Mucosa of stomach (tissue), 1 donor: ENCODE results near the gene EVL.

ENCODE experiments used
- H3K27me3 ChIP-seq: one replicate; pipeline ENCODE4 v1.7.0; 2013; ENCODE audit warnings: mild to moderate bottlenecking, low read length; ENCODE audit not compliant: control insufficient read depth, insufficient read depth
- H3K36me3 ChIP-seq: one replicate; pipeline ENCODE4 v1.7.0; 2013; ENCODE audit warnings: low read length; ENCODE audit not compliant: control insufficient read depth, insufficient read depth
- H3K4me1 ChIP-seq: one replicate; pipeline ENCODE4 v1.7.0; 2013; ENCODE audit warnings: mild to moderate bottlenecking, low read length; ENCODE audit not compliant: control insufficient read depth, insufficient read depth
- H3K4me3 ChIP-seq: one replicate; pipeline ENCODE4 v1.7.0; 2013; ENCODE audit warnings: low read length
- H3K9ac ChIP-seq: one replicate; pipeline ENCODE4 v1.7.0; 2013; ENCODE audit warnings: mild to moderate bottlenecking, low read length, moderate library complexity
- H3K9me3 ChIP-seq: one replicate; pipeline ENCODE4 v1.7.0; 2013; ENCODE audit warnings: mild to moderate bottlenecking, low read length, moderate library complexity; ENCODE audit not compliant: control insufficient read depth
- donor health status: Pancreatic carcinoma.

EVL gene

GRCh38 chr14:100100032-100100703, 34.9 kb downstream of the EVL start:
- Histone ChIP-seq H3K9me3 (no peaks in the 10 kb centered on the region), H3K36me3 (no peaks in the 10 kb centered on the region), H3K4me1 (peaks cover 3% of the 10 kb centered on the region), H3K9ac (no peak overlapping the region), H3K4me3 (no peak overlapping the region), H3K27me3 (no peaks in the 10 kb centered on the region)

- no peak overlapping the region for H3K9ac ChIP-seq
- no peak overlapping the region for H3K4me3 ChIP-seq
- H3K27me3 ChIP-seq, result no peaks in the 10 kb centered on the region
- no peaks in the 10 kb centered on the region for H3K36me3 ChIP-seq
- no peaks in the 10 kb centered on the region for H3K9me3 ChIP-seq
- H3K4me1 ChIP-seq, result peaks cover 5% of the 10 kb centered on the region
Measured at GRCh38 chr14:100102156-100102785, 37.0 kb downstream of the EVL start.

GRCh38 chr14:100103250-100104005, 38.2 kb downstream of the EVL start:
- no peak overlapping the region for H3K9ac ChIP-seq
- peaks cover 9% of the 10 kb centered on the region for H3K4me1 ChIP-seq
- H3K4me3 ChIP-seq, result no peak overlapping the region
- no peaks in the 10 kb centered on the region for H3K27me3 ChIP-seq
- no peaks in the 10 kb centered on the region for H3K9me3 ChIP-seq
- no peaks in the 10 kb centered on the region for H3K36me3 ChIP-seq

- H3K9ac ChIP-seq, result no peak overlapping the region
- no peak overlapping the region for H3K4me3 ChIP-seq
- H3K27me3 ChIP-seq, result no peaks in the 10 kb centered on the region
- no peaks in the 10 kb centered on the region for H3K36me3 ChIP-seq
- peaks cover 12% of the 10 kb centered on the region for H3K4me1 ChIP-seq
- no peaks in the 10 kb centered on the region for H3K9me3 ChIP-seq
Measured at GRCh38 chr14:100104006-100104352, 38.8 kb downstream of the EVL start.

- no peaks in the 10 kb centered on the region for H3K27me3 ChIP-seq
- no peak overlapping the region for H3K4me3 ChIP-seq
- H3K9me3 ChIP-seq, result no peaks in the 10 kb centered on the region
- peaks cover 12% of the 10 kb centered on the region for H3K4me1 ChIP-seq
- no peaks in the 10 kb centered on the region for H3K36me3 ChIP-seq
- H3K9ac ChIP-seq, result no peak overlapping the region
Measured at GRCh38 chr14:100104523-100105300, 39.5 kb downstream of the EVL start.

GRCh38 chr14:100105357-100106169, 40.3 kb downstream of the EVL start:
- Histone ChIP-seq H3K27me3 (no peaks in the 10 kb centered on the region), H3K4me3 (no peak overlapping the region), H3K9ac (no peak overlapping the region), H3K9me3 (no peaks in the 10 kb centered on the region), H3K4me1 (peaks cover 12% of the 10 kb centered on the region), H3K36me3 (no peaks in the 10 kb centered on the region)

- H3K36me3 ChIP-seq, result no peaks in the 10 kb centered on the region
- H3K4me3 ChIP-seq, result no peak overlapping the region
- no peaks in the 10 kb centered on the region for H3K9me3 ChIP-seq
- no peaks in the 10 kb centered on the region for H3K27me3 ChIP-seq
- H3K4me1 ChIP-seq, result peaks cover 12% of the 10 kb centered on the region
- no peak overlapping the region for H3K9ac ChIP-seq
Measured at GRCh38 chr14:100106250-100107112, 41.3 kb downstream of the EVL start.

GRCh38 chr14:100107236-100107635, 42.0 kb downstream of the EVL start:
- no peaks in the 10 kb centered on the region for H3K9me3 ChIP-seq
- no peaks in the 10 kb centered on the region for H3K36me3 ChIP-seq
- peak overlapping the region; percentile 9 for H3K9ac ChIP-seq
- no peaks in the 10 kb centered on the region for H3K27me3 ChIP-seq
- H3K4me1 ChIP-seq, result peaks cover 12% of the 10 kb centered on the region
- H3K4me3 ChIP-seq, result no peak overlapping the region

GRCh38 chr14:100108042-100108825, 43.0 kb downstream of the EVL start:
- H3K27me3 ChIP-seq, result no peaks in the 10 kb centered on the region
- no peak overlapping the region for H3K4me3 ChIP-seq
- H3K36me3 ChIP-seq, result no peaks in the 10 kb centered on the region
- no peak overlapping the region for H3K9ac ChIP-seq
- no peaks in the 10 kb centered on the region for H3K9me3 ChIP-seq
- H3K4me1 ChIP-seq, result peaks cover 12% of the 10 kb centered on the region

GRCh38 chr14:100108840-100109593, 43.8 kb downstream of the EVL start:
- Histone ChIP-seq H3K4me1 (peaks cover 12% of the 10 kb centered on the region), H3K36me3 (no peaks in the 10 kb centered on the region), H3K9ac (no peak overlapping the region)

More at GRCh38 chr14:100108840-100109593, 43.8 kb downstream of the EVL start:
- H3K9me3 ChIP-seq, result no peaks in the 10 kb centered on the region
- no peaks in the 10 kb centered on the region for H3K27me3 ChIP-seq
- H3K4me3 ChIP-seq, result no peak overlapping the region
